Breast epithelium (tissue), 4 donors: ENCODE data around the gene STAT1. TPM values are rescaled to one million over a fixed set of nuclear protein-coding genes. Genes with fewer than 3 reads are reported as not detected.

Source experiments
- DNase-seq, 2 donors: peaks; one replicate each; pipeline ENCODE4 v3.0.0-alpha.2; 2019; ENCODE audit warnings: low spot score in 2 of 2
- H3K27ac ChIP-seq, 2 donors: fragments of 200-600 bp; sonication (generic) in 1 of 2; one replicate each; pipeline ENCODE4 v1.5.1; 2016 to 2019; ENCODE audit warnings: mild to moderate bottlenecking in 1 of 2
- H3K27me3 ChIP-seq, 2 donors: fragments of 200-600 bp; sonication (generic) in 1 of 2; one replicate each; pipeline versions ENCODE4 v1.5.1 to v1.6.0; 2017 to 2019; ENCODE audit warnings: control low read depth in 1 of 2, mild to moderate bottlenecking in 1 of 2
- H3K36me3 ChIP-seq: fragments of 200-600 bp; one replicate; pipeline ENCODE4 v1.5.1; 2019
- H3K4me1 ChIP-seq, 2 donors: fragments of 200-600 bp; sonication (generic); one replicate each; pipeline ENCODE4 v1.5.1; 2016 to 2019; ENCODE audit warnings: control low read depth in 1 of 2
- H3K4me3 ChIP-seq, 3 donors: fragments of 200-600 bp; sonication (generic); 1 replicate in 2 of 3; 2 replicates in 1 of 3; pipeline ENCODE4 v1.5.1; 2016 to 2019; ENCODE audit warnings: mild to moderate bottlenecking in 3 of 3, moderate library complexity in 2 of 3
- H3K9me3 ChIP-seq, 2 donors: fragments of 200-600 bp; sonication (generic) in 1 of 2; one replicate each; pipeline ENCODE4 v1.5.1; 2016 to 2019; ENCODE audit warnings: control low read depth in 1 of 2
- CTCF ChIP-seq, 3 donors: fragments of 450-650 bp; IDR thresholded peaks; one replicate each; pipeline ENCODE4 v1.5.1; 2016 to 2017; ENCODE audit warnings: antibody characterized with exemption in 3 of 3, mild to moderate bottlenecking in 3 of 3, moderate library complexity in 3 of 3
- POLR2A ChIP-seq: fragments of 450-650 bp; IDR thresholded peaks from one replicate; pipeline ENCODE4 v1.6.1; 2016; ENCODE audit warnings: antibody characterized with exemption, mild to moderate bottlenecking, moderate library complexity
- POLR2AphosphoS5 ChIP-seq, 3 donors: sonication (generic); formaldehyde crosslinking; IDR thresholded peaks; one replicate each; pipeline ENCODE4 v1.6.1; 2017; ENCODE audit warnings: antibody characterized with exemption in 3 of 3
- intact Hi-C: fragments of 100-400 bp; cut with DNase I; formaldehyde crosslinking; loops from one replicate; pipeline ENCODE4 v1.15.1; 2023; ENCODE audit warnings: low total_unique reads
- total RNA-seq, 3 donors: library from RNA; depleted of rRNA; stranded (reverse); fragments of >200 nt; gene quantifications; one replicate each; pipeline ENCODE4 v1.1.0, GENCODE V29; 2016

Gene STAT1
- total RNA-seq, 3 donors from 2014 or later = 44.2 to 79.6 (median 59.4) TPM

GRCh38 chr2:191012845-191013681, 908 bp downstream of the STAT1 start:
- H3K4me1 ChIP-seq = peaks cover 0 to 6% of the 10 kb centered on the region in 2 donors
- no peaks in the 10 kb centered on the region for H3K9me3 ChIP-seq
- no peaks in the 10 kb centered on the region for H3K36me3 ChIP-seq
- H3K27ac ChIP-seq = peak overlapping the region; percentile 90 to 95
- TF ChIP-seq POLR2AphosphoS5 (IDR thresholded peaks at IDR 0.05) (no peak), CTCF (IDR thresholded peaks at IDR 0.05) (no peak), POLR2A (no peak)
- H3K4me3 ChIP-seq = peak overlapping the region; percentile 87 to 94 (median 90)
- intact Hi-C loops = no loop called here
- H3K27me3 ChIP-seq = no peaks in the 10 kb centered on the region
- no peak for DNase-seq

GRCh38 chr2:191012346-191012745, 1.6 kb downstream of the STAT1 start:
- intact Hi-C loops = no loop called here
- DNase-seq = no peak
- peak overlapping the region; percentile 87 to 94 (median 90) for H3K4me3 ChIP-seq
- no peaks in the 10 kb centered on the region for H3K27me3 ChIP-seq
- H3K27ac ChIP-seq = no peak overlapping the region
- no peaks in the 10 kb centered on the region for H3K36me3 ChIP-seq
- no peak for TF ChIP-seq POLR2AphosphoS5 (IDR thresholded peaks at IDR 0.05)
- no peak for TF ChIP-seq POLR2A
- no peak for TF ChIP-seq CTCF (IDR thresholded peaks at IDR 0.05)
- H3K4me1 ChIP-seq = peaks cover 0 to 6% of the 10 kb centered on the region in 2 donors
- H3K9me3 ChIP-seq = no peaks in the 10 kb centered on the region

DNA sequence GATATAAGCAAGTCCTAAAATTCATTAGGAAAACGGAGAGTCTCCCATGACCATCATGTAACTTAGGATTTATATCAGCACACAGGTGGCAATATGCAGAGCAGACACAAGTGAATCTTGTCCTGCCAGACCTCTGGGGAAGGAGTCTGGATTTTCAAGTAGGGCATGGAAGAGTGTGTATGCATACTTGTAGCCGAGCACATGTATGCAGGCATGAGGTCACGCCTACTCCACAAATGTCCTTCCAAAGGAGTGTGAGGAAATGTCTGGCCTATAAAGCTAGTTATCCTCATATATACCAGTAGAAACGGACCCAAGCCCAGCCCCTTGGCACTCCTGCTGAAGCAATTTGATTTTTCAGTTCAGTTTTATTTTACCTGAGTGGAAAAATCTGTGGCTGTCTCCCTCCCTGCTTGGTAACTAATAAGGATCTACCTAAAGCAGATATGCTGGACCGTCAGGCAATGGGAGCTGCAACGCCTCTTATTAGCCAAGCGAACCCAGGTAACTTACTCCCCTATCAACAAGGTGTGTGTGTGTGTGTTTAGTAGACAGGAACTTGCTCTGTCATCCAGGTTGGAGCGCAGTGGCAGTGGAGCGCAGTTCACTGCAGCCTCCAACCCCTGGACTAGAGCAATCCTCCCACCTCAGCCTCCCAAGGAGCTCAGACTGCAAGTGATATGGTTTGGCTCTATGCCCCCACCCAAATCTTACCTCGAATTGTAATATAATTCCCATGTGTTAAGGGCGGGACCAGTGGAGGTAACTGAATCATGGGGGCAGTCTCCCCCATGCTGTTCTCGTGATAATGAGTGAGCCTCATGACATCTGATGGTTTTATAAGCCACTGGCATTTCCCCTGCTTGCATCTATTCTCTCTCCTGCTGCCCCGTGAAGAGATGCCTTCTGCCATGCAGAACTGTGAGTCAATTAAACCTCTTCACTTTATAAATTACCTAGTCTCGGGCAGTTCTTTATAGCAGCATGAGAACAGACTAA, 2.8 kb downstream of the STAT1 start:
- peak overlapping the region in 1 of 3 donors; percentile 36 for H3K4me3 ChIP-seq

DNA sequence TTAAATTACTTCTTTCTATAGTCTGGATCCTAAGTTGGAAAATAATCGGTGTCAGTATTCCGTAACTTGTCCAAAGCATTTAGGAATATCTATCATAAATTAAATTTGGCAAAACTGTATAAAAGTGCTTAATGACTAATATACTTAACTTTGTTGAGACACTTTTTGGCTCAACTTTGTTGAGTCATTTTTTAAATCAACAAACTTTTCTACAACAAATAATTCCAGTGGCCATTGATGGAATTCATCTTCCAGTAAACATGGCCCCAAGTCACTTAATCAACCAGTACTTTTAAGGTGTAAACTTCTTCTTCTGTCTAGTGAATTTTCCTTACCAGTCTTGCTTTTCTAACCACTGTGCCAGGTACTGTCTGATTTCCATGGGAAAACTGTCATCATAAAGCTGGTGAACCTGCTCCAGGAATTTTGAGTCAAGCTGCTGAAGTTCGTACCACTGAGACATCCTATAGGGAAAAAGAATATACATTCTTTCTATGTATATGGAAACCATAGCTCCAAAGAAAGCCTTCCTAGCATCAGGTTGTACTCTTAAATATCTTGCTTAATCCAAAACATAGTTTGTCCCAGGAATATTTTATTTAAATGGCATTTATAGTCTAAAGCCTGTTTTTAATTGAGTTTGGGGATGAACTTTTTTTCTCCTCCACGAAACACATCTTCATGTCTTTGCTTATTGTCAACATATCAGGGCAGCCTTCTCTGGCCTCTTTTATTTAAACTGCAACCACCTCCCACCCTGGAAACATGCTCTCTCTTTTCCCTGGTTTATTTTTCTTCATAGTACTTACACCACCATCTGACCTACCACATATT, 4.2 kb downstream of the STAT1 start:
- no peak overlapping the region for H3K27ac ChIP-seq
- H3K36me3 ChIP-seq = peaks cover 9% of the 10 kb centered on the region
- intact Hi-C loops = no loop called here
- peaks cover 0 to 6% of the 10 kb centered on the region in 2 donors for H3K4me1 ChIP-seq
- H3K9me3 ChIP-seq = no peaks in the 10 kb centered on the region
- DNase-seq = no peak
- no peak overlapping the region for H3K4me3 ChIP-seq
- H3K27me3 ChIP-seq = no peaks in the 10 kb centered on the region
- TF ChIP-seq POLR2AphosphoS5 (IDR thresholded peaks at IDR 0.05) (no peak), CTCF (IDR thresholded peaks at IDR 0.05) (no peak), POLR2A (no peak)

More for the DNA sequence above, 2.8 kb downstream of the STAT1 start:
- Histone ChIP-seq H3K9me3 (no peaks in the 10 kb centered on the region), H3K27ac (no peak overlapping the region), H3K27me3 (no peaks in the 10 kb centered on the region), H3K36me3 (peaks cover 9% of the 10 kb centered on the region), H3K4me1 (peaks cover 0 to 6% of the 10 kb centered on the region in 2 donors)
- TF ChIP-seq POLR2A (no peak), CTCF (IDR thresholded peaks at IDR 0.05) (no peak), POLR2AphosphoS5 (IDR thresholded peaks at IDR 0.05) (no peak)
- no peak for DNase-seq
- intact Hi-C loops = no loop called here
